Mammary epithelial cell (primary cell): ENCODE measurements around the gene USP32.

ENCODE experiments used
- EZH2 ChIP-seq: IDR thresholded peaks from 2 replicates; pipeline ENCODE4 v1.6.1; 2012; ENCODE audit warnings: low read length, inconsistent platforms, borderline replicate concordance
- TF ChIP-seq, protein P1 (sequence below), 2 donors: IDR thresholded peaks in 1 of 2; conservative IDR thresholded peaks in 1 of 2; 2 replicates each; pipeline ENCODE4 v1.5.1; 2011 to 2012; ENCODE audit warnings: inconsistent platforms in 2 of 2, low read length in 2 of 2, mild to moderate bottlenecking in 2 of 2, control low read depth in 1 of 2, low read depth in 1 of 2; ENCODE audit not compliant: insufficient read depth in 1 of 2; ENCODE audit errors: extremely low read depth in 1 of 2

- no peak for TF ChIP-seq EZH2
- TF ChIP-seq, protein P1, sequence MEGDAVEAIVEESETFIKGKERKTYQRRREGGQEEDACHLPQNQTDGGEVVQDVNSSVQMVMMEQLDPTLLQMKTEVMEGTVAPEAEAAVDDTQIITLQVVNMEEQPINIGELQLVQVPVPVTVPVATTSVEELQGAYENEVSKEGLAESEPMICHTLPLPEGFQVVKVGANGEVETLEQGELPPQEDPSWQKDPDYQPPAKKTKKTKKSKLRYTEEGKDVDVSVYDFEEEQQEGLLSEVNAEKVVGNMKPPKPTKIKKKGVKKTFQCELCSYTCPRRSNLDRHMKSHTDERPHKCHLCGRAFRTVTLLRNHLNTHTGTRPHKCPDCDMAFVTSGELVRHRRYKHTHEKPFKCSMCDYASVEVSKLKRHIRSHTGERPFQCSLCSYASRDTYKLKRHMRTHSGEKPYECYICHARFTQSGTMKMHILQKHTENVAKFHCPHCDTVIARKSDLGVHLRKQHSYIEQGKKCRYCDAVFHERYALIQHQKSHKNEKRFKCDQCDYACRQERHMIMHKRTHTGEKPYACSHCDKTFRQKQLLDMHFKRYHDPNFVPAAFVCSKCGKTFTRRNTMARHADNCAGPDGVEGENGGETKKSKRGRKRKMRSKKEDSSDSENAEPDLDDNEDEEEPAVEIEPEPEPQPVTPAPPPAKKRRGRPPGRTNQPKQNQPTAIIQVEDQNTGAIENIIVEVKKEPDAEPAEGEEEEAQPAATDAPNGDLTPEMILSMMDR (conservative IDR thresholded peaks at IDR 0.05 in 1 of 2, IDR thresholded peaks at IDR 0.05 in 1 of 2; ENCODE audit: extremely low read depth in 1 of 2, insufficient read depth in 1 of 2, low read depth in 1 of 2, low read length in 2 of 2), result no peak
Observed at GRCh38 chr17:60362329-60362728, 29.6 kb downstream of the USP32 start.
